ENCODE measurements around the gene CEP104.

The CEP104 gene

DNA sequence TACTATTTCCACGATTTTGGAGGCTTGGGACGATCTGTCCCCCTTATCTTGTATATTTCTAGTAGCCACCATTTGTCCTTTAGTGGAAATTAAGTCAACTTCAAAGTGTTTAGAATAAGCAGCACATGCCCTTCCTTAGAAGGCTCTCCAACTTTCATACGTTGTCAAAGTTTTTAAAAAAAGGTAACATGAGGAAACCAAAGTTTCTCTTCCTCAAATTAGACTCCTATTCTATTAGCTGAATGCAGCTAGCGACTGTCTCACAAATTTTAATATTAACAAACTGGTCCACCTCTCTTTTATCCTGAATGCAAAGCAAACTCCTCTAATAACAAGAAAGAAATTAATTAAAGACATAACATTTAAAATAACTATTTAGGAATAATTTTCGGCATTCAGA, 36.2 kb upstream of the CEP104 start:
- no peak for DNase-seq

- no peak for DNase-seq
These were observed 35.7 kb upstream of the CEP104 start for GRCh38 chr1:3892748-3893147.

DNA sequence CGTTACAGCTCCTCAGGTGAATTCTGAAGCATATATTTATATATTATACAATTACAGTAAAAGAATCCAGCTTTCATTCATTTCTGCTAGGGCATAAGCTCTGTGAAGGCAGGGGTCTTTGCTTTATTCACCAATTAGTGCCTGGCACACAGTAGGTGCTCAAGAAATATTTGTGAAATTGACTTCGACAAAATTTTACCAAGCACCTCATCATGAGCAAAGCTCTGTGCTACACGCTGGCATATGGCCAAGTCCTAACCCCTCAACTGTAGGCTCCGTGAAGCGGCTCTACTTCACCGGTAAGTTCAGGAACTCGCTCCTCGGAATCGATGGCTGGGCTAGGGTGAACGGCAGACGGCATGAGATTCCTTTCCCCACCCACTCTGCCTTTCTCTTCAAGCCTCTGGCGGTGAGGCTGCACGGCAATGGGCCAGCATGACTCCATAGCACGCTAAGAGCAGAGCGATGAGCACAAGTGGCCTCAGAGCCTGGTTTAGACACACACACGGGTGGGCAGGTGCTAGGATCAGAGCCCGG, 34.4 kb upstream of the CEP104 start:
- no peak for DNase-seq

- DNase-seq, result no peak
These were observed 33.6 kb upstream of the CEP104 start for GRCh38 chr1:3890389-3891328.

DNA sequence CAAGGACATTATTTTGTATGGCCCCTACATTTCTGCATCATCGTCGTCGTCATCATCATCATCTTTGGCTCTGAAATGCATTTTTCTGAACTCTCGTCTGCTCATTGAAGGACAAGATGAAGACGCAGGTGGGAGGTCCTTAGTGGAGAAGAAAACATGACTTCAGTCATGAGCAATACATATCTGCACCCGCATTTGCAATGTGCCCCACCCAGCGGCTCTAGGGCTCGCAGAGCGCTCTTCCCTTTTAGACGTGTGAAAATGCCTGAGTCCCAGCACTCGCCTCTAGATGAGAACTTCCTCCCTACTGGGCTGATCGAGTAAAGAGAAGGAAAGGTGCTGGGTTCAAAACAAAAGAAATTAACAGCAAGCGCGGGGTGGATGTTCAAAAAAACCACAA, 32.9 kb upstream of the CEP104 start:
- DNase-seq, result no peak

GRCh38 chr1:3888301-3888700, 31.3 kb upstream of the CEP104 start:
- no peak for DNase-seq

DNA sequence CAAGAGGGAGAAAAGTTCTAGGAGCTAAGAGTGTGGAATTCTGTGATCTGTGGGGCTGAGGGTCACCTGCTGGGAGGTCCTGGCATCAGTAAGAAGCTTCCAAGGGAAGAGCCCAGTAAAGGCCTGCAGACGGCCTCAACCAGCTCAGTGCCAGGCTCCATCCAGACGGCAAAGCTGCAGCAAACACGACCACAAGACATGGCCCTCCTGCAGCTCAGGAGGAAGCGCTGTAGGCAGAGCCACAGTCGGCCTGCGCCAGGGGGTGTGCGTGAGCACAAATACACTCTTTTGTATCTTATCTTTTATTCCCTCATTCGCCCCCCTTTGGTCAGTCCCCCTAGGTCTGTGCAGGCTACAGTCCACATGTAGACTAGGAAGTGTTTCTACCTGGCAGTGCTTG, 29.7 kb upstream of the CEP104 start:
- DNase-seq, result no peak

GRCh38 chr1:3886106-3886670, 29.2 kb upstream of the CEP104 start:
- DNase-seq, result no peak

- DNase-seq, result no peak
These were observed 28.6 kb upstream of the CEP104 start for GRCh38 chr1:3885611-3886010.

DNA sequence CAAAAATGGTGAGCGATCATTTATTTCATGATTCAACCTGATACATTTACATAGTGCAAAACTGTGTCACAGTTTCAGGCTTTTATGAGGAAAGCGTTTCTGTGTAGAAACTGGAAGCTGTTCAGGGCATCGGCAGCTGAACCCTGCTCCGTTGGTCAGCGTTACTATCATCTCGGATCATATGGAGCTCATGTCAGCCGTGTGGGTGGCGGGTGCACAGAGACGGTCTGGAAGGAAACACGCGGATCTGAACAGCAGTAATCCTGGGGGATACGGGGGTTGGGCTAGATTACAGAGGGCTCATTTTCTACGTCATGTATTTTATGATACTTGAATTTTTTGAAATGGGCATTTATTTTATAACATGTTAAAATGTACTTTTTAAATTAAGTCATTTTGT, 28.0 kb upstream of the CEP104 start:
- DNase-seq, result no peak

DNA sequence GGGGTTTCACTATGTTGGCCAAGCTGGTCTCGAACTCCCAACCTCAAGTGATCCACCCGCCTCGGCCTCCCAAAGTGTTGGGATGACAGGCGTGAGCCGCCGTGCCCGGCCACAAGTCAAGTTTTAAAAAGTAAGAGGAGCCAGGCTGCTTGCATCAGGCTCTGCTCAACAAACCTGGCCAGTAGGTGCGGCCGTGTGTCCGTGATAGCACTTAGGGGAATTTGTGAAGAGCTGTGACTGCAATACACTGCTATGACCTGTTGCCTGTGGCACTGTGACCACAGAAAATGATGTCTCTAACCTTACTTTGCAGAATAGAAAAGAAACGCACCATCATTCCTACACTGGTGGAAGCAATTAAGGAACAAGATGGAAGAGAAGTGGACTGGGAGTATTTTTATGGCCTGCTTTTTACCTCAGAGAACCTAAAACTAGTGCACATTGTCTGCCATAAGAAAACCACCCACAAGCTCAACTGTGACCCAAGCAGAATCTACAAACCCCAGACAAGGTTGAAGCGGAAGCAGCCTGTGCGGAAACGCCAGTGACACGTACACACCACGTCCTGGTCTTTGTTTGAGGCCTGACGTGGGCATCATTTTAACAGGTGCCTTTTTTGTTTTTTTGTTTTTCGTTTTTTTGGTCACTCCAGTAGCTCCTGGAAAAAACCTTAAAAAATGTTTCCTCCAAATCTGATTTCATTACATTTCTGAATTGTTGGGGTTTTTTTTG, 26.3 kb upstream of the CEP104 start:
- DNase-seq, result no peak

- DNase-seq, result no peak
These were observed 24.1 kb upstream of the CEP104 start for GRCh38 chr1:3881193-3881480.

- no peak for DNase-seq
These were observed 23.6 kb upstream of the CEP104 start for GRCh38 chr1:3880429-3881192.

- no peak for DNase-seq
These were observed 22.9 kb upstream of the CEP104 start for GRCh38 chr1:3879787-3880428.

DNA sequence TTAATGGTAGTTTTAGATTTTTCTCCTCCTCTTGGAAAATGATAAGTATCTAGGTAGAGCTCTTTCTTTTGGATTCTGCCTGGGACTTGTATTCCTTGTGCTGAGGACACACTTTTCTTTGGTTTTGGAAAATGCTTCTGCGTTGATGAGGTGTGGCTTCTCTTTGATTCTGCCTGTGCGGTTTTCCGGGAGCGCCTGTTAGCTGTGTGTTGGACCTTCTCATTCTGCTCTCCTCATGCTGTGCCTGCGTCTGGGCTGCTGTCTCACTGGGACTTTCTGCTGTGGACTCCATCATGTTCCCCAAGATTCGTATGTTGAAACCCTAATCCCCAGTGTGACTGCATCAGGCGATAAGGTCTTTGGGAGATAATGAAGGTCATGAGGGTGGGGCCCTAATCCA, 22.1 kb upstream of the CEP104 start:
- DNase-seq, result no peak

- DNase-seq, result no peak
These were observed 19.7 kb upstream of the CEP104 start for GRCh38 chr1:3876716-3877115.

DNA sequence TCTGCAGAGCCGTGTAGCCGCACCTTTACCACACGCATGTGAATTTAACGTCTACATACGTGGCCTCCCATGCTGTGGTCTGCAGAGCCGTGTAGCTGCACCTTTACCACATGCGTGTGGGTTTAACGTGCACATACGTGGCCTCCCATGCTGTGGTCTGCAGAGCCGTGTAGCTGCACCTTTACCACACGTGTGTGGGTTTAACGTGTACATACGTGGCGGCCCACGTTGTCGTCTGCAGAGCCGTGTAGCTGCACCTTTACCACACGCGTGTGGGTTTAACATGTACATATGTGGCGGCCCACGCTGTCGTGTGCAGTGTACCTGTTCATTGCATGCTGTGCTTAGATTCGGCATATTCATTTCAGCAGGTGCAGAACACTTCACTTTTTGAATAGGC, 17.7 kb upstream of the CEP104 start:
- no peak for DNase-seq

DNA sequence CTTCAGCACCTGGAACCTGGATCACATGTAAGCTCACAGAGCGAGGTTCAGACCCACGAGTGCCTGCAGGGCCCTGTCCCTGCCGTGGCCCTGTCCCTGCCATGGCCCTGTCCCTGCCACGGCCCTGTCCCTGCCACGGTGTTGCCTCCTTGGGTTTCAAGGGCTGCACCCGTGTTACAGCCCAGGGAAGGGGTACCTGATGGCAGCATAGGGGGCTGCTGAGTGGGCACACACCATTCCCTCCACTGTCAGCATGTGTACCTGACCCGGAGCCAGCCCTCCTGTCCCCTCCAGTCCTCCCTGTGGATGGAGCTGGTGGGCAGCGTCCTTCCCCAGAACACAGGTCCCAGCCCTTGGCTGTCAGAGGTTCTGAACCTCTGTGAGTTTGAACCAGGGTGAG, 15.5 kb upstream of the CEP104 start:
- DNase-seq, result no peak

DNA sequence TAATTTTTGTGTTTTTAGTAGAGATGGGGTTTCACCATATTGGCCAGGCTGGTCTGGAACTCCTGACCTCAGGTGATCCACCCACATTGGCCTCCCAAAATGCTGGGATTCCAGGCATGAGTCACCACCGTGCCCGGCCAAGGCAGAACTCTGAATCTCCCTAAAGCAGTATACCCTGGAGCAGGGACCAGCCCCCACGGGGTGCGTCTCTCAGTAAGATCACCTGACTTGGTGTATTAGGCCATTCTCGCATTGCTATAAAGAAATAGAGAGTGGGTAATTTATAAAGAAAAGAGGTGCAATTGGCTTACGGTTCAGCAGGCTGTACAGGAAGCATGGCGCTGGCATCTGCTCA, 14.4 kb upstream of the CEP104 start:
- DNase-seq, result no peak

DNA sequence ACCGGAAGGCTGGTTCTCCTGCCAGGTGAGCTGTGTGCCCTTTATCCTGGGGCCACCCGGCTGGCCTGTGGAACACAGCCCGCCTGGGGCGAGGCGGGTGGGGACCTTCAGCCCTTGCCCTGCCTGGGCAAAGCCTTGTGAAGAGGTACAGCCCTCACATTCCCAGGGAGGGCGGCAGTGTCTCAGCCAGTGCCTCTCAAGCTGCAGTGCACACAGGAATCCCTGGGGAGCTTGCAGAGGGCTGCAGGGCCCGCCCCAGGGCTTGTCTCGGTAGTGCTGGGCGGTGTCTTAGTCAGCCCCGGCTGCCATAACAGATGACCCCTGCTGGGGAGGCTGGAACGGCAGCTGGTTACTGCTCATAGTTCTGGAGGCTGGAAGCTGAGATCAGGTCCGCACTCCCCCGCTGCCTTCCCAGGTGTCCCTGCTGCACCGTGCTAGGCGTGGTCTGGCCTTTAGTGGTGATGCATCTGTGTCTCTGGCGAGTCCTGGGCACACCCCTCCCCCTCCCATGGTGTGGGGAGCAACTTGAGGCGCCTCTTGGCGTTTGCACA, 12.8 kb upstream of the CEP104 start:
- DNase-seq, result no peak

DNA sequence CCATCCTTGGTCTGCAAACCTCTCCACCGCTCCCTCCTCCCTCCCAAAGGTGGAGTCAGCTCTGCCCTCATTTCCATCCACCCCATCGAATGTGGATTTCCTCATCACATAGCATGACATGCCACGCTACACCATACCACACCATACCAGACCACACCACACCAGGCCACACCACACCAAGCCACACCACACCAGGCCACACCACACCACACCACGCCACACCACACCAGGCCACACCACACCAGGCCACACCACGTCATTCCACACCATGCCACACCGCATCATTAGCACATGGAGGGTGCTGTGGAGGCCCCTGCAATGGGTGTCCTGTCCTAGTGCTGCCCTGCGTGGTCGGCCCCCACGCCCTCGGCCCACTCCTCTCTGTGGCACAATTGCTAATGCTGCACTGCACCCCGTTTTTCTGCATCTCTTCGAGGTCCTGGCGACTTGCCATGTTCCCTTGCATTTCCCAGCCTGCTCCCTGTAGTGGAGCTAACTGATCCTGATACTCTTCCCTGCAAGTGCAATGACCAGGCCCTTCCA, 11.5 kb upstream of the CEP104 start:
- no peak for DNase-seq

DNA sequence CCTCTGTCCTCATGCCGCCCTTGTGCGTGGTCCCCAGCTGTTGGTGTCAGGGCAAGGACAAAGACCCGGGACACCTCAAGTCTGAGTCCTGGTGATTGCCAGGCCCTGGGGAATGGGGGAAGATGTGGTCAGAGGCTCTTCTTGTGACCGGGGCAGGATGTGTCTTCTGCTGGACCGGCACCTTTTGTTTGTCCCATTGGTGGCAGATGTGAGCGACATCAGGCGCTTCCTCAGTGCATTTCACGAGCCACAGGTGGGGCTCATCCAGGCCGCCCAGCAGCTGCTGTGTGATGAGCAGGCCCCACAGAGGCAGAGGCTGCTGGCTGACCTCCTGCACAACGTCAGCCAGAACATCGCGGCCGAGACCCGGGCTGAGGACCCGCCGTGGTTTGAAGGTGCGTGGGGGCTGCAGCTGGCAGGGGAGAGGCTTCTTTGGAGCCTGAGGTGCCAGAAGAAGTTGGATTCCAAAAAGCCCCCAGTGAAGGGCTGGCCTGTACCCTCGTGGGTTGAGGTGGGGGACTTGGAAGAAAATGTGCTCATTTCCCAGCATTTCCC, 8.7 kb upstream of the CEP104 start:
- no peak for DNase-seq
